WTC11 (cell line): ENCODE data around the gene DCLK2. TPM values are rescaled to one million over a fixed set of nuclear protein-coding genes. Genes with fewer than 3 reads are reported as not detected.

Source experiments
- ATAC-seq: fragments of 200-7000 bp; cut with Tn5 transposase; 2 replicates; pipeline ENCODE4 v1.10.0; 2021; ENCODE audit warnings: mild to moderate bottlenecking, moderate library complexity
- CTCF ChIA-PET: fragments of 300-600 bp; sonication (Branson Sonifier 250); formaldehyde crosslinking; loops from one replicate; lab custom pipeline; 2021; ENCODE audit warnings: antibody characterized with exemption; lab: Charles Lee
- POLR2A ChIA-PET: fragments of 350-600 bp; sonication (Branson Sonifier 250); formaldehyde crosslinking; loops from one replicate; lab custom pipeline; 2021; ENCODE audit warnings: antibody characterized with exemption; lab: Charles Lee
- DNase-seq: peaks from one replicate; pipeline ENCODE4 v3.0.0; 2021; ENCODE audit warnings: low spot score
- H3K27ac Mint-ChIP-seq: 2 replicates; pipeline ENCODE4 v1.8.0; 2021; ENCODE audit warnings: mixed read lengths
- H3K27me3 Mint-ChIP-seq: 2 replicates; pipeline ENCODE4 v1.8.0; 2021; ENCODE audit warnings: low read depth, mild to moderate bottlenecking, moderate library complexity, mixed read lengths
- H3K36me3 Mint-ChIP-seq: 2 replicates; pipeline ENCODE4 v1.8.0; 2021; ENCODE audit warnings: mixed read lengths
- H3K4me1 Mint-ChIP-seq: 2 replicates; pipeline ENCODE4 v1.8.0; 2022; ENCODE audit warnings: mixed read lengths
- H3K4me3 Mint-ChIP-seq: 2 replicates; pipeline ENCODE4 v1.8.0; 2021; ENCODE audit warnings: mild to moderate bottlenecking, moderate library complexity, mixed read lengths
- H3K9me3 Mint-ChIP-seq: 2 replicates; pipeline ENCODE4 v1.8.0; 2021; ENCODE audit warnings: mixed read lengths
- ATF2 ChIP-seq: sonication (generic); formaldehyde crosslinking; IDR thresholded peaks from 2 replicates; pipeline ENCODE4 v1.8.1; 2022; ENCODE audit warnings: low read depth, missing genetic modification reagents, borderline replicate concordance
- ATF6 ChIP-seq: sonication (generic); formaldehyde crosslinking; IDR thresholded peaks from 2 replicates; pipeline ENCODE4 v1.8.1; 2023; ENCODE audit warnings: mild to moderate bottlenecking, missing genetic modification reagents
- CBFB ChIP-seq: sonication (generic); formaldehyde crosslinking; IDR thresholded peaks from 2 replicates; pipeline ENCODE4 v1.8.1; 2022; ENCODE audit warnings: mild to moderate bottlenecking, low read depth, missing genetic modification reagents
- CREM ChIP-seq: sonication (generic); formaldehyde crosslinking; IDR thresholded peaks from 2 replicates; pipeline ENCODE4 v1.8.1; 2022; ENCODE audit warnings: mild to moderate bottlenecking, missing genetic modification reagents, moderate library complexity
- EMX1 ChIP-seq: fragments of 250-450 bp; sonication (Bioruptor Pico); IDR thresholded peaks from 2 replicates; pipeline ENCODE4 v1.8.0; 2021; ENCODE audit warnings: mild to moderate bottlenecking
- ESRRA ChIP-seq: sonication (generic); formaldehyde crosslinking; IDR thresholded peaks from 2 replicates; pipeline ENCODE4 v1.8.1; 2022; ENCODE audit warnings: mild to moderate bottlenecking, missing genetic modification reagents, borderline replicate concordance
- FOXP1 ChIP-seq: sonication (generic); formaldehyde crosslinking; IDR thresholded peaks from 2 replicates; pipeline ENCODE4 v1.8.0; 2022; ENCODE audit warnings: missing genetic modification reagents, mild to moderate bottlenecking, moderate library complexity, borderline replicate concordance
- KAT7 ChIP-seq: sonication (generic); formaldehyde crosslinking; IDR thresholded peaks from 2 replicates; pipeline ENCODE4 v1.8.1; 2023; ENCODE audit warnings: missing genetic modification reagents, mild to moderate bottlenecking, borderline replicate concordance
- MXD4 ChIP-seq: fragments of 250-450 bp; sonication (Bioruptor Pico); IDR thresholded peaks from 2 replicates; pipeline ENCODE4 v1.8.0; 2021; ENCODE audit warnings: mild to moderate bottlenecking, moderate library complexity, borderline replicate concordance
- MYBL2 ChIP-seq: sonication (generic); formaldehyde crosslinking; IDR thresholded peaks from 2 replicates; pipeline ENCODE4 v1.8.1; 2023; ENCODE audit warnings: mild to moderate bottlenecking, moderate library complexity, missing genetic modification reagents
- NFE2L1 ChIP-seq: sonication (generic); formaldehyde crosslinking; IDR thresholded peaks from 2 replicates; pipeline ENCODE4 v1.8.1; 2023; ENCODE audit warnings: missing genetic modification reagents
- NFYB ChIP-seq: sonication (generic); formaldehyde crosslinking; conservative IDR thresholded peaks from 2 replicates; pipeline ENCODE4 v1.8.0; 2022; ENCODE audit warnings: low read depth, missing genetic modification reagents
- PREB ChIP-seq: sonication (generic); formaldehyde crosslinking; IDR thresholded peaks from 2 replicates; pipeline ENCODE4 v1.8.1; 2022; ENCODE audit warnings: mild to moderate bottlenecking, missing genetic modification reagents, moderate library complexity, borderline replicate concordance
- RELA ChIP-seq: sonication (generic); formaldehyde crosslinking; IDR thresholded peaks from 2 replicates; pipeline ENCODE4 v1.8.1; 2022; ENCODE audit warnings: missing genetic modification reagents, mild to moderate bottlenecking, borderline replicate concordance
- SMAD3 ChIP-seq: sonication (generic); formaldehyde crosslinking; IDR thresholded peaks from 2 replicates; pipeline ENCODE4 v1.8.0; 2022; ENCODE audit warnings: missing genetic modification reagents, mild to moderate bottlenecking, borderline replicate concordance
- SMAD4 ChIP-seq: sonication (generic); formaldehyde crosslinking; IDR thresholded peaks from 2 replicates; pipeline ENCODE4 v1.8.0; 2022; ENCODE audit warnings: mild to moderate bottlenecking, missing genetic modification reagents
- TEAD4 ChIP-seq: sonication (generic); formaldehyde crosslinking; IDR thresholded peaks from 2 replicates; pipeline ENCODE4 v1.8.0; 2022; ENCODE audit warnings: mild to moderate bottlenecking, missing genetic modification reagents
- TP53 ChIP-seq: sonication (generic); formaldehyde crosslinking; IDR thresholded peaks from 2 replicates; pipeline ENCODE4 v1.8.1; 2023; ENCODE audit warnings: mild to moderate bottlenecking, missing genetic modification reagents
- ZBTB21 ChIP-seq: sonication (generic); formaldehyde crosslinking; IDR thresholded peaks from 2 replicates; pipeline ENCODE4 v1.8.1; 2023; ENCODE audit warnings: mild to moderate bottlenecking, missing genetic modification reagents, borderline replicate concordance
- ZNF138 ChIP-seq: sonication (generic); formaldehyde crosslinking; conservative IDR thresholded peaks from 2 replicates; pipeline ENCODE4 v1.8.1; 2022; ENCODE audit warnings: mild to moderate bottlenecking, moderate library complexity, missing genetic modification reagents
- ZNF263 ChIP-seq: sonication (generic); formaldehyde crosslinking; IDR thresholded peaks from 2 replicates; pipeline ENCODE4 v1.8.1; 2022; ENCODE audit warnings: low read depth, mild to moderate bottlenecking, moderate library complexity, missing genetic modification reagents
- total RNA-seq: library from RNA; stranded (reverse); gene quantifications from 3 replicates; pipeline ENCODE4 v1.2.3, GENCODE V29; 2021

DCLK2 gene
- total RNA-seq, 1 experiment from 2014 or later = 0.17 TPM

GRCh38 chr4:150211799-150212445, 133.7 kb downstream of the DCLK2 start:
- H3K9me3 Mint-ChIP-seq = no peaks in the 10 kb centered on the region
- DNase-seq = no peak
- no peak overlapping the region for H3K4me3 Mint-ChIP-seq
- no peak for ATAC-seq
- TF ChIP-seq ESRRA (CRISPR knock-in tag) = no peak
- TF ChIP-seq ATF2 (CRISPR knock-in tag) = no peak
- TF ChIP-seq EMX1 (CRISPR knock-in tag) = no peak
- TF ChIP-seq CREM (CRISPR knock-in tag) = no peak
- no peak for TF ChIP-seq TEAD4 (CRISPR knock-in tag)
- no peak for TF ChIP-seq ZBTB21 (CRISPR knock-in tag)
- TF ChIP-seq, all 79 proteins: peak for 0
- CTCF ChIA-PET = no interaction called here
- H3K27ac Mint-ChIP-seq = no peak overlapping the region
- POLR2A ChIA-PET = no interaction called here
- H3K4me1 Mint-ChIP-seq = peaks cover 3% of the 10 kb centered on the region
- H3K27me3 Mint-ChIP-seq = no peaks in the 10 kb centered on the region
- H3K36me3 Mint-ChIP-seq = no peaks in the 10 kb centered on the region

- Mint-ChIP-seq H3K4me1 (peaks cover 8% of the 10 kb centered on the region), H3K27ac (no peak overlapping the region), H3K9me3 (no peaks in the 10 kb centered on the region), H3K36me3 (no peaks in the 10 kb centered on the region), H3K27me3 (no peaks in the 10 kb centered on the region), H3K4me3 (no peak overlapping the region)
- ChIA-PET CTCF (no interaction called here), POLR2A (no interaction called here)
- TF ChIP-seq NFYB (CRISPR knock-in tag) (no peak), CBFB (no peak), NFE2L1 (CRISPR knock-in tag) (no peak), TEAD4 (CRISPR knock-in tag) (no peak), ATF6 (CRISPR knock-in tag) (no peak), SMAD4 (no peak), PREB (CRISPR knock-in tag) (no peak), ZNF263 (CRISPR knock-in tag) (no peak), EMX1 (CRISPR knock-in tag) (no peak), FOXP1 (CRISPR knock-in tag) (no peak), SMAD3 (CRISPR knock-in tag) (no peak)
- DNase-seq (no peak), ATAC-seq (no peak)
Observed at GRCh38 chr4:150212485-150212884, 134.2 kb downstream of the DCLK2 start.

GRCh38 chr4:150212927-150213326, 134.7 kb downstream of the DCLK2 start:
- ChIA-PET POLR2A (no interaction called here), CTCF (no interaction called here)
- Mint-ChIP-seq H3K27me3 (no peaks in the 10 kb centered on the region), H3K36me3 (no peaks in the 10 kb centered on the region), H3K27ac (no peak overlapping the region), H3K9me3 (no peaks in the 10 kb centered on the region), H3K4me3 (no peak overlapping the region), H3K4me1 (peaks cover 13% of the 10 kb centered on the region)
- TF ChIP-seq NFYB (CRISPR knock-in tag) (no peak), ZNF138 (CRISPR knock-in tag) (no peak), ESRRA (CRISPR knock-in tag) (no peak), TP53 (no peak), MXD4 (CRISPR knock-in tag) (no peak), RELA (no peak), MYBL2 (CRISPR knock-in tag) (no peak), KAT7 (CRISPR knock-in tag) (no peak)
- DNase-seq (no peak), ATAC-seq (no peak)
